ENCODE data around the gene LAMP5. TPM values are rescaled to one million over a fixed set of nuclear protein-coding genes. Genes with fewer than 3 reads are reported as not detected.
A peak's percentile ranks its signal among the peaks of the same experiment; 100 is the strongest.

Gene LAMP5
- total RNA-seq, 1 experiment from 2014 or later, result not detected

- H3K27me3 ChIP-seq, result peaks cover 19% of the 10 kb centered on the region; the same call in 1 of the 2 replicates
- no peak overlapping the region for H3K27ac ChIP-seq
Observed at GRCh38 chr20:9508696-9509178, 5.7 kb upstream of the LAMP5 start.

GRCh38 chr20:9509246-9509645 lies 5.1 kb upstream of the LAMP5 start:
- Histone ChIP-seq H3K4me3 (no peak overlapping the region), H3K27me3 (peaks cover 15% of the 10 kb centered on the region; the same call in 1 of the 2 replicates), H3K27ac (no peak overlapping the region), H3K36me3 (no peaks in the 10 kb centered on the region), H3K9me3 (replicated peaks) (no peaks in the 10 kb centered on the region), H3K4me1 (no peaks in the 10 kb centered on the region)
- DNase-seq, result no peak

More at GRCh38 chr20:9508696-9509178, 5.7 kb upstream of the LAMP5 start:
- no peaks in the 10 kb centered on the region for H3K9me3 ChIP-seq (replicated peaks)
- no peak overlapping the region for H3K4me3 ChIP-seq
- H3K36me3 ChIP-seq, result no peaks in the 10 kb centered on the region
- H3K4me1 ChIP-seq, result no peaks in the 10 kb centered on the region
- DNase-seq, result no peak

GRCh38 chr20:9510911-9511310 lies 3.5 kb upstream of the LAMP5 start:
- no peak overlapping the region for H3K27ac ChIP-seq
- no peaks in the 10 kb centered on the region for H3K9me3 ChIP-seq (replicated peaks)
- no peaks in the 10 kb centered on the region for H3K36me3 ChIP-seq
- no peak for DNase-seq
- H3K27me3 ChIP-seq, result peaks cover 10% of the 10 kb centered on the region; the same call in 1 of the 2 replicates
- H3K4me1 ChIP-seq, result no peaks in the 10 kb centered on the region
- H3K4me3 ChIP-seq, result no peak overlapping the region

GRCh38 chr20:9514072-9514460 lies 324 bp upstream of the LAMP5 start:
- Histone ChIP-seq H3K36me3 (no peaks in the 10 kb centered on the region), H3K27ac (no peak overlapping the region), H3K4me3 (no peak overlapping the region), H3K27me3 (peaks cover 10% of the 10 kb centered on the region; the same call in 1 of the 2 replicates), H3K4me1 (no peaks in the 10 kb centered on the region), H3K9me3 (replicated peaks) (no peaks in the 10 kb centered on the region)
- no peak for DNase-seq

- peaks cover 10% of the 10 kb centered on the region; the same call in 1 of the 2 replicates for H3K27me3 ChIP-seq
- H3K27ac ChIP-seq, result no peak overlapping the region
- no peak for DNase-seq
- H3K9me3 ChIP-seq (replicated peaks), result no peaks in the 10 kb centered on the region
- H3K4me3 ChIP-seq, result no peak overlapping the region
- no peaks in the 10 kb centered on the region for H3K36me3 ChIP-seq
- no peaks in the 10 kb centered on the region for H3K4me1 ChIP-seq
Observed at GRCh38 chr20:9515214-9515585, 810 bp downstream of the LAMP5 start.

- H3K4me3 ChIP-seq, result no peak overlapping the region
- H3K27ac ChIP-seq, result no peak overlapping the region
- no peaks in the 10 kb centered on the region for H3K36me3 ChIP-seq
- no peaks in the 10 kb centered on the region for H3K4me1 ChIP-seq
- no peak for DNase-seq
- H3K27me3 ChIP-seq, result peaks cover 7% of the 10 kb centered on the region; the same call in 1 of the 2 replicates
- no peaks in the 10 kb centered on the region for H3K9me3 ChIP-seq (replicated peaks)
Observed at GRCh38 chr20:9515741-9516233, 1.4 kb downstream of the LAMP5 start.

GRCh38 chr20:9516234-9516871 lies 2.0 kb downstream of the LAMP5 start:
- no peak overlapping the region for H3K4me3 ChIP-seq
- DNase-seq, result no peak
- H3K27me3 ChIP-seq, result peaks cover 7% of the 10 kb centered on the region; the same call in 1 of the 2 replicates

GRCh38 chr20:9517297-9518162 lies 3.1 kb downstream of the LAMP5 start:
- Histone ChIP-seq H3K27ac (no peak overlapping the region), H3K4me3 (no peak overlapping the region), H3K27me3 (no peaks in the 10 kb centered on the region), H3K9me3 (replicated peaks) (no peaks in the 10 kb centered on the region), H3K36me3 (no peaks in the 10 kb centered on the region), H3K4me1 (no peaks in the 10 kb centered on the region)
- DNase-seq, result no peak

More at GRCh38 chr20:9516234-9516871, 2.0 kb downstream of the LAMP5 start:
- Histone ChIP-seq H3K27ac (no peak overlapping the region), H3K4me1 (no peaks in the 10 kb centered on the region), H3K9me3 (replicated peaks) (no peaks in the 10 kb centered on the region), H3K36me3 (no peaks in the 10 kb centered on the region)

- no peaks in the 10 kb centered on the region for H3K4me1 ChIP-seq
- no peaks in the 10 kb centered on the region for H3K36me3 ChIP-seq
- no peaks in the 10 kb centered on the region for H3K9me3 ChIP-seq (replicated peaks)
- H3K4me3 ChIP-seq, result no peak overlapping the region
- no peaks in the 10 kb centered on the region for H3K27me3 ChIP-seq
- H3K27ac ChIP-seq, result no peak overlapping the region
- no peak for DNase-seq
Observed at GRCh38 chr20:9518576-9519175, 4.3 kb downstream of the LAMP5 start.

- no peaks in the 10 kb centered on the region for H3K36me3 ChIP-seq
- no peaks in the 10 kb centered on the region for H3K9me3 ChIP-seq (replicated peaks)
- no peak overlapping the region for H3K4me3 ChIP-seq
- no peak for DNase-seq
- H3K27me3 ChIP-seq, result no peaks in the 10 kb centered on the region; the same call in 1 of the 2 replicates
- no peak overlapping the region for H3K27ac ChIP-seq
- H3K4me1 ChIP-seq, result no peaks in the 10 kb centered on the region
Observed at GRCh38 chr20:9520086-9520485, 5.7 kb downstream of the LAMP5 start.

- no peaks in the 10 kb centered on the region for H3K4me1 ChIP-seq
- no peak for DNase-seq
- no peaks in the 10 kb centered on the region for H3K36me3 ChIP-seq
- no peak overlapping the region for H3K27ac ChIP-seq
- no peaks in the 10 kb centered on the region for H3K9me3 ChIP-seq (replicated peaks)
- H3K4me3 ChIP-seq, result no peak overlapping the region
- no peaks in the 10 kb centered on the region; the same call in 1 of the 2 replicates for H3K27me3 ChIP-seq
Observed at GRCh38 chr20:9523636-9524035, 9.2 kb downstream of the LAMP5 start.

GRCh38 chr20:9531581-9531980 lies 17.2 kb downstream of the LAMP5 start:
- Histone ChIP-seq H3K4me3 (no peak overlapping the region), H3K36me3 (no peaks in the 10 kb centered on the region), H3K27ac (no peak overlapping the region), H3K4me1 (no peaks in the 10 kb centered on the region), H3K27me3 (no peaks in the 10 kb centered on the region), H3K9me3 (replicated peaks) (no peaks in the 10 kb centered on the region)
- DNase-seq, result no peak

GRCh38 chr20:9532069-9532838 lies 17.9 kb downstream of the LAMP5 start:
- no peak overlapping the region for H3K27ac ChIP-seq
- peak in 1 of 2 experiments; percentile 7 for DNase-seq
- no peaks in the 10 kb centered on the region for H3K36me3 ChIP-seq
- no peak overlapping the region for H3K4me3 ChIP-seq
- H3K27me3 ChIP-seq, result no peaks in the 10 kb centered on the region
- no peaks in the 10 kb centered on the region for H3K4me1 ChIP-seq
- H3K9me3 ChIP-seq (replicated peaks), result no peaks in the 10 kb centered on the region

GRCh38 chr20:9534025-9534424 lies 19.6 kb downstream of the LAMP5 start:
- H3K27ac ChIP-seq, result no peak overlapping the region
- H3K9me3 ChIP-seq (replicated peaks), result no peaks in the 10 kb centered on the region
- H3K4me1 ChIP-seq, result no peaks in the 10 kb centered on the region
- H3K4me3 ChIP-seq, result no peak overlapping the region
- DNase-seq, result no peak
- peaks cover 7% of the 10 kb centered on the region; the same call in 1 of the 2 replicates for H3K27me3 ChIP-seq
- H3K36me3 ChIP-seq, result no peaks in the 10 kb centered on the region

All from SJCRH30 (cell line).